ENCODE data around the gene EXOC6B. TPM values are rescaled to one million over a fixed set of nuclear protein-coding genes. Genes with fewer than 3 reads are reported as not detected.

EXOC6B gene
- total and polyA plus RNA-seq, 8 donors, result 2.4 to 19.2 (median 11.3) TPM

DNA sequence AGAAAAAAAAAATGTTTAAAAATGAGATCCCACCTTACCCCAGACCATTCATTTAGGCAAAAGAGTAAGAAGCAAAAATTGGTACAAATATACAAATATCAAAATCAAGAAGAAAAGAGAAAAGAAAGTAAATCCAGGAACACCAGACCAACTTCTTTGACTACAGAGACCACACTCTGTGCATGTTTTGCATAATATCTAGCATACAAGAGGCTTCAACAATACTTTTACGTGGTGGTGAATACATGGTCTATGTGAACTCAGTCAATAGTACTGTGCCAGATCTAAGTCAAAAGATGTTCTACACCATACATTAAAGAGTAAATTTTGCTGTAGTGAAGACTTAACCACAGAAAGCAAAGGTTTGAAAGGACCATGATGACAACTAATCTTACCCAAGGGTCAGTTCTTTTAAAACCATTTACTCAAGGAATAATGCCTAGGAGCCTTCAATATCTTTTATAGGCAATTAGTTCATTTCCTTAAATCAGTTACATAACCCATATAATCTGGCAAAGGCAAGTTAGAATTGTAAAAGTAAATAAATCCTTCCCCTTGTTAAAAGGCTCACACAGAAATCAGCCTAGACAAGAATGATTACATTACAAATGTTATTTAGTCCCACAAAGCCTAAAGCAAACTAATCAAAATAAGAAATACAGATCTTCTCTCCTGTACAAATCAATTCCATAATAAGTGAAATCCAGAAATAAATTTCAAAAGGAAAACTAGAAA lies 115.2 kb downstream of the EXOC6B start:
- DNase-seq (no peak), ATAC-seq (no peak), FAIRE-seq (no peak)
- Histone ChIP-seq H3K4me1 (no peaks in the 10 kb centered on the region), H3K36me3 (no peaks in the 10 kb centered on the region), H3K27me3 (no peaks in the 10 kb centered on the region), H3K4me3 (no peak overlapping the region), H3K9me3 (no peaks in the 10 kb centered on the region), H3K27ac (no peak overlapping the region)
- 90 to 100% methylated on average over 1 of the region's 1 CpG for WGBS, 2 donors
- TF ChIP-seq, protein P1, sequence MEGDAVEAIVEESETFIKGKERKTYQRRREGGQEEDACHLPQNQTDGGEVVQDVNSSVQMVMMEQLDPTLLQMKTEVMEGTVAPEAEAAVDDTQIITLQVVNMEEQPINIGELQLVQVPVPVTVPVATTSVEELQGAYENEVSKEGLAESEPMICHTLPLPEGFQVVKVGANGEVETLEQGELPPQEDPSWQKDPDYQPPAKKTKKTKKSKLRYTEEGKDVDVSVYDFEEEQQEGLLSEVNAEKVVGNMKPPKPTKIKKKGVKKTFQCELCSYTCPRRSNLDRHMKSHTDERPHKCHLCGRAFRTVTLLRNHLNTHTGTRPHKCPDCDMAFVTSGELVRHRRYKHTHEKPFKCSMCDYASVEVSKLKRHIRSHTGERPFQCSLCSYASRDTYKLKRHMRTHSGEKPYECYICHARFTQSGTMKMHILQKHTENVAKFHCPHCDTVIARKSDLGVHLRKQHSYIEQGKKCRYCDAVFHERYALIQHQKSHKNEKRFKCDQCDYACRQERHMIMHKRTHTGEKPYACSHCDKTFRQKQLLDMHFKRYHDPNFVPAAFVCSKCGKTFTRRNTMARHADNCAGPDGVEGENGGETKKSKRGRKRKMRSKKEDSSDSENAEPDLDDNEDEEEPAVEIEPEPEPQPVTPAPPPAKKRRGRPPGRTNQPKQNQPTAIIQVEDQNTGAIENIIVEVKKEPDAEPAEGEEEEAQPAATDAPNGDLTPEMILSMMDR (IDR thresholded peaks at IDR 0.05), result no peak
- intact Hi-C loops (cut with DNase I), result no loop called here

GRCh38 chr2:72708236-72708635 lies 117.6 kb downstream of the EXOC6B start:
- intact Hi-C loops (cut with DNase I), result no loop called here
- Histone ChIP-seq H3K4me3 (no peak overlapping the region), H3K36me3 (no peaks in the 10 kb centered on the region), H3K9me3 (no peaks in the 10 kb centered on the region), H3K4me1 (no peaks in the 10 kb centered on the region), H3K27ac (no peak overlapping the region), H3K27me3 (no peaks in the 10 kb centered on the region)
- WGBS, 2 donors, result 50 to 52% methylated on average over 1 of the region's 1 CpG
- TF ChIP-seq, protein P1 (IDR thresholded peaks at IDR 0.05), result no peak
- no peak for ATAC-seq
- no peak for DNase-seq
- no peak for FAIRE-seq

DNA sequence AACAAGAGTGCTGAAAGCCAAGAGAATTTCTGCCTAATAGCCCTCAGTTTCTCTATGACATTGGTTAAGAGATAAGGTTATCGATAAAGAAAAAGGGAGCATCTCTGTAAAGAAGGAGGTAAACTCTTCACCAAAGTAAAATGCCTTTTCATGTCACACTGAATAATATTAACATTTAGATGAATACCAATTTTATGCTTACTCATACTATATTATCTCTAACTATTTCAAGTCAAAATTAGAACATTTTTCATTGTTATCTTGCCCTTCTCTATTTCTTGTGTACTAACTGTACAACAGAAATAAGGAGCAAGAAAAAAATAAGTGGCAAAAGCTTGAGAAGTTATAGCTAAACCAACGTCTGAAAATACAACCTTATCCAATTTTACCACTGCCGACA lies 127.5 kb downstream of the EXOC6B start:
- FAIRE-seq (no peak), ATAC-seq (no peak), DNase-seq (no peak)
- Histone ChIP-seq H3K9me3 (no peaks in the 10 kb centered on the region), H3K27ac (no peak overlapping the region), H3K4me1 (peaks cover 0 to 13% (median 3%) of the 10 kb centered on the region in 3 donors), H3K36me3 (no peaks in the 10 kb centered on the region), H3K27me3 (no peaks in the 10 kb centered on the region), H3K4me3 (no peak overlapping the region)
- TF ChIP-seq, protein P1 (IDR thresholded peaks at IDR 0.05), result no peak
- intact Hi-C loops (cut with DNase I), result no loop called here
- WGBS, 2 donors, result 83 to 88% methylated on average over 3 of the region's 3 CpGs

DNA sequence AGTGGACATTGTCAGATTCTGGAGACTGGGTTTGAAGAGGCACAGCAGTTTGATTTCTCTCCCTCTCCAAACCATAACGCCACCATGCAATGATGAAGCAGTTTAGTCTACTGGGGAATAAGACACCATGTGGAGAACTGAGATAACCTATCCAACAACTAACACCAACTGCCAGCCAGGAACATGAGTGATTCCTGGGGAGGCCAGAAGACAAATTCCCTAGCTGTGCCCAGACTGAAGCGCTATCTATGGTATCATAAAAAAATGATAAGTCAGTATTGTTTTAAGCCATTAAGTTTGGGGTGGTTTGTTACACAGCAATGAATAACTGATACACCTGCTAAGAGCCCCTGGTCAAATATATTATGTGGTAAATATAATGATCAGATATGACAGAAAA lies 129.3 kb downstream of the EXOC6B start:
- no peak for DNase-seq
- TF ChIP-seq, protein P1 (IDR thresholded peaks at IDR 0.05), result no peak

GRCh38 chr2:72695676-72696075 lies 130.2 kb downstream of the EXOC6B start:
- 41 to 45% methylated on average over 1 of the region's 1 CpG for WGBS, 2 donors
- TF ChIP-seq, protein P1 (IDR thresholded peaks at IDR 0.05), result no peak
- H3K4me1 ChIP-seq, result peaks cover 0 to 13% (median 3%) of the 10 kb centered on the region in 3 donors
- ATAC-seq (no peak), DNase-seq (no peak), FAIRE-seq (no peak)
- intact Hi-C loops (cut with DNase I), result no loop called here
- H3K9me3 ChIP-seq, result no peaks in the 10 kb centered on the region
- no peak overlapping the region for H3K27ac ChIP-seq
- no peak overlapping the region for H3K4me3 ChIP-seq
- H3K27me3 ChIP-seq, result no peaks in the 10 kb centered on the region
- no peaks in the 10 kb centered on the region for H3K36me3 ChIP-seq

More for the DNA sequence above, 129.3 kb downstream of the EXOC6B start:
- peaks cover 0 to 13% (median 3%) of the 10 kb centered on the region in 3 donors for H3K4me1 ChIP-seq
- no peaks in the 10 kb centered on the region for H3K36me3 ChIP-seq
- H3K4me3 ChIP-seq, result no peak overlapping the region
- H3K9me3 ChIP-seq, result no peaks in the 10 kb centered on the region
- intact Hi-C loops (cut with DNase I), result no loop called here
- H3K27me3 ChIP-seq, result no peaks in the 10 kb centered on the region
- WGBS, 2 donors, result 97 to 100% methylated on average over 2 of the region's 2 CpGs
- no peak for ATAC-seq
- FAIRE-seq, result no peak
- H3K27ac ChIP-seq, result no peak overlapping the region

Data from pancreas (tissue), 10 donors.